ENCODE measurements around the gene OTOS. TPM values are rescaled to one million over a fixed set of nuclear protein-coding genes. Genes with fewer than 3 reads are reported as not detected.

The OTOS gene
- total RNA-seq, 1 experiment from 2014 or later = not detected

DNA sequence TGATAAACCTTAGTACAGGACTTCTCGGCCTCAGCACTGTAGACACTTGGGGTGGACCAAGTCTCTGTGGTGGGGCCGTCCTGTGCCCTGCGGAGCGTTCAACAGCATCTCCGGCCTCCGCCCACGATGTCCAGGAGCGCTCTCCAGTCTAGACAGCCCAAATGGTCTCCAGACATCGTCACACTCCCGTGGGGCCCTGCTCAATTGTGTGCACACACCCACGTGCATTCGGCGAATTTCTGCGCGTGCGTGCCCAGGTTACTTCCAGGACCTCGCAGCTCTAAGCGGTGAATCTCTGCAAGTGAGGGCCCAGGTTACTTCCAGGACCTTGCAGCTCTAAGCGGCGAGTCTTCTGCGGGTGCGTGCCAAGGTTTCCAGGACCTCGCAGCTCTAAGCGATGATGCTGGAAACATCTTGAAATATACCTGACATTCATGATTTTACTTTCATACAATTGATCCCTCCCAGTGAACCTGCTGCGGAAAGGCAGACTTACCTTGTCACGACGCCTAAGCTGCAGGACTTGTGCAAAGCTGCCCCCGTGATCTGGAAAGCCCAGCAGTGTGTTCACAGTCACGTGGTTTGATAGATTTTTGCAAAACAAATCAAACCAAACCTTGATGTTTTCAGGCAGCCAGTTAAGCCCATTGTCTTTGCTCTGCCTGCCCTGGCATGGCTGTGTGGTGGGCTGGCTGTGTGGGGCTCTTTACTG is 16.1 kb upstream of the OTOS start:
- ChIA-PET RAD21 (ENCODE audit: low non-redundant PET in 1 of 2, low total read pairs in 2 of 2, uncharacterized antibody in 2 of 2, unreplicated experiment in 2 of 2) (no interaction called here), POLR2A (no interaction called here), CTCF (no interaction called here)
- Histone ChIP-seq H3K4me2 (ENCODE audit: low read length) (no peak overlapping the region), H2AFZ (ENCODE audit: low read depth, low read length, poor library complexity, severe bottlenecking) (no peak overlapping the region), H3K4me1 (ENCODE audit: control insufficient read depth in 1 of 2, insufficient read depth in 2 of 2, low read length in 2 of 2) (no peaks in the 10 kb centered on the region), H3K79me2 (ENCODE audit: insufficient read depth, low read length) (no peaks in the 10 kb centered on the region), H3K27ac (ENCODE audit: low read depth, low read length) (no peak overlapping the region), H3K36me3 (ENCODE audit: control insufficient read depth in 1 of 2, insufficient read depth in 2 of 2, low read length in 2 of 2) (no peaks in the 10 kb centered on the region), H3K4me3 (replicated peaks in 1 of 2; ENCODE audit: low read depth in 1 of 2, low read length in 2 of 2) (no peak overlapping the region), H3K9me3 (ENCODE audit: control insufficient read depth in 1 of 2, insufficient read depth in 1 of 2, low read depth in 1 of 2, low read length in 2 of 2) (no peaks in the 10 kb centered on the region), H4K20me1 (ENCODE audit: insufficient read depth) (no peaks in the 10 kb centered on the region), H3K27me3 (ENCODE audit: insufficient read depth, low read length) (0 out of 2 replicates have a peak, but pooled peaks cover 6% of the 10 kb centered on the region), H3K9ac (ENCODE audit: low read length) (no peak overlapping the region), H3K9me2 (ENCODE audit: insufficient read depth) (no peaks in the 10 kb centered on the region)
- TF ChIP-seq ZBTB33 (IDR thresholded peaks at IDR 0.05; ENCODE audit: extremely low read depth, insufficient replicate concordance, low read length) (no peak), SIN3A (IDR thresholded peaks at IDR 0.05; ENCODE audit: low read depth) (no peak), ELF1 (IDR thresholded peaks at IDR 0.05; ENCODE audit: borderline replicate concordance, low read depth) (no peak), CBX3 (IDR thresholded peaks at IDR 0.05; ENCODE audit: low read depth) (no peak), REST (IDR thresholded peaks at IDR 0.05; ENCODE audit: low read depth) (no peak), POLR2A (IDR thresholded peaks at IDR 0.05; ENCODE audit: borderline replicate concordance, extremely low read depth, insufficient read depth, insufficient read length) (no peak), TCF7L2 (IDR thresholded peaks at IDR 0.05; ENCODE audit: borderline replicate concordance, extremely low read depth, insufficient read depth, insufficient read length) (no peak), CEBPB (IDR thresholded peaks at IDR 0.05; ENCODE audit: low read depth) (no peak), ZFX (IDR thresholded peaks at IDR 0.05) (no peak), JUND (IDR thresholded peaks at IDR 0.05) (no peak), ZNF274 (IDR thresholded peaks at IDR 0.05; ENCODE audit: low read depth, low read length) (no peak), EZH2phosphoT487 (IDR thresholded peaks at IDR 0.05; ENCODE audit: borderline replicate concordance) (no peak), MAX (IDR thresholded peaks at IDR 0.05) (no peak), POLR2AphosphoS5 (IDR thresholded peaks at IDR 0.05; ENCODE audit: low read depth, low read length) (no peak), RAD21 (IDR thresholded peaks at IDR 0.05; ENCODE audit: low read depth) (no peak)
- ATAC-seq (no peak), DNase-seq (ENCODE audit: low read depth, low spot score) (no peak)
- BruUV-seq (replicated peaks) = no TSS peak
- intact Hi-C loops (cut with micrococcal nuclease) = no loop called here

Measured in HCT116 (cell line).